Measurements from ENCODE around the gene SLC35F4. TPM values are rescaled to one million over a fixed set of nuclear protein-coding genes. Genes with fewer than 3 reads are reported as not detected.
"Not testable (repeated sequence)": the region's sequence is repeated elsewhere in the genome, so short reads cannot be mapped to it uniquely, and the experiment has no call there.

SLC35F4 gene
- total and polyA plus RNA-seq, 3 experiments from 2014 or later, result not detected

DNA sequence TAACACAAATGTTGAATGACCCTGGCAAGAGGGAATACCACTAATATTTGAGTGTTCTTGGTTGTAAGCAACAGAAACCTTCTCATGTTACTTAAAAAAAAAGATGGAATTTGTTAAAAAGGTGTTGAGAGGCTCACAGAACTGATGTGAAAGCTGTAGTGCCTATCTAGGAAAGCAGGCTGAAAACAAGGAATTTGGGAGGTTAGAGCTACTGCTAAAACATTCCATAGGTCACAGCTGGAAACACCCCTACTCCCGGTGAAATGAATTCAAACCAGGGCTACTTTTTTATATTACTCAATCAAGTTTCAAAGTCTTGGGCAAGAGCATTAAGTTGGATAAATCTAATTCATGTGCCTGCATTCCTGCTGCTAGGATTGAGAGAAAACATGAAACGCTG lies 104.1 kb downstream of the SLC35F4 start:
- no peak for DNase-seq
- Mint-ChIP-seq H3K4me3 (no peak overlapping the region), H3K27me3 (no peaks in the 10 kb centered on the region), H3K4me1 (no peaks in the 10 kb centered on the region), H3K9me3 (peaks cover 0 to 5% (median 1%) of the 10 kb centered on the region in 5 donors), H3K36me3 (no peaks in the 10 kb centered on the region), H3K27ac (no peak overlapping the region)
- no peaks in the 10 kb centered on the region for H3K9me3 ChIP-seq (ENCODE audit: low read length)
- H3K36me3 ChIP-seq (ENCODE audit: insufficient read depth, low read length), result no peaks in the 10 kb centered on the region
- ChIA-PET CTCF (no interaction called here), POLR2A (no interaction called here)
- no peaks in the 10 kb centered on the region for H3K4me1 ChIP-seq (ENCODE audit: insufficient read depth, low read length)
- H3K4me3 ChIP-seq (ENCODE audit: low read length), result no peak overlapping the region
- H3K27ac ChIP-seq (ENCODE audit: low read depth, low read length), result no peak overlapping the region
- no peaks in the 10 kb centered on the region for H3K27me3 ChIP-seq (ENCODE audit: insufficient read depth, low read length, poor library complexity, severe bottlenecking)

GRCh38 chr14:57760896-57761295 lies 105.0 kb downstream of the SLC35F4 start:
- Mint-ChIP-seq H3K4me3 (no peak overlapping the region), H3K36me3 (no peaks in the 10 kb centered on the region), H3K27ac (no peak overlapping the region), H3K9me3 (peaks cover 0 to 5% (median 2%) of the 10 kb centered on the region in 5 donors), H3K4me1 (no peaks in the 10 kb centered on the region), H3K27me3 (no peaks in the 10 kb centered on the region)
- DNase-seq, result no peak
- Histone ChIP-seq H3K9me3 (ENCODE audit: low read length) (no peaks in the 10 kb centered on the region), H3K27ac (ENCODE audit: low read depth, low read length) (no peak overlapping the region), H3K27me3 (ENCODE audit: insufficient read depth, low read length, poor library complexity, severe bottlenecking) (no peaks in the 10 kb centered on the region), H3K4me1 (ENCODE audit: insufficient read depth, low read length) (no peaks in the 10 kb centered on the region), H3K36me3 (ENCODE audit: insufficient read depth, low read length) (no peaks in the 10 kb centered on the region), H3K4me3 (ENCODE audit: low read length) (no peak overlapping the region)
- POLR2A ChIA-PET, result no interaction called here
- CTCF ChIA-PET, result no interaction called here

GRCh38 chr14:57755018-57755521 lies 110.8 kb downstream of the SLC35F4 start:
- CTCF ChIA-PET, result no interaction called here
- H3K4me3 Mint-ChIP-seq, result no peak overlapping the region

DNA sequence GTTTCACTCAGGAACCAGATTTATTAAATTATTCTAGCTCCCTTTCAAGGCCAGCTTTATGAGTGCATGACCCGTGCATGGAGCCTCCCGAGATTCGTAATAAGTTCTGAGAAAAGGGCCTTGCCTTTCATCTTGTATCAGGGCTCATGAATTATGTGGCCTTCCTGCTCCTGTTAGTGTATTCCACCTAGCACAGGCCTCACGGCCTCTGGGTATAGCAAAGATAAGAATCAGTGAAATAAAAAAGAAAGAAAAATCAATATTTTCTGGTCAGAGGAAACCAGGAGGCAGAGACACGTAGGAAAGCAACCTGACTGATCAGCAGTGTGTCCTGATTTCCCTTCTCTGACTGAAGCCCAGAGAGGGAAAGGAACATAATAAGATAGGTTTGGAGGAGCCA lies 111.4 kb downstream of the SLC35F4 start:
- Histone ChIP-seq H3K36me3 (ENCODE audit: insufficient read depth, low read length) (no peaks in the 10 kb centered on the region), H3K4me3 (ENCODE audit: low read length) (no peak overlapping the region), H3K27ac (ENCODE audit: low read depth, low read length) (no peak overlapping the region), H3K27me3 (ENCODE audit: insufficient read depth, low read length, poor library complexity, severe bottlenecking) (no peaks in the 10 kb centered on the region), H3K9me3 (ENCODE audit: low read length) (no peaks in the 10 kb centered on the region), H3K4me1 (ENCODE audit: insufficient read depth, low read length) (no peaks in the 10 kb centered on the region)
- Mint-ChIP-seq H3K4me1 (no peaks in the 10 kb centered on the region), H3K9me3 (peaks cover 0 to 5% (median 3%) of the 10 kb centered on the region in 5 donors), H3K27me3 (no peaks in the 10 kb centered on the region), H3K27ac (no peak overlapping the region), H3K36me3 (no peaks in the 10 kb centered on the region), H3K4me3 (no peak overlapping the region)
- ChIA-PET POLR2A (no interaction called here), CTCF (no interaction called here)
- no peak for DNase-seq

More at GRCh38 chr14:57755018-57755521, 110.8 kb downstream of the SLC35F4 start:
- Histone ChIP-seq H3K36me3 (ENCODE audit: insufficient read depth, low read length) (no peaks in the 10 kb centered on the region), H3K4me1 (ENCODE audit: insufficient read depth, low read length) (no peaks in the 10 kb centered on the region), H3K4me3 (ENCODE audit: low read length) (no peak overlapping the region), H3K27ac (ENCODE audit: low read depth, low read length) (no peak overlapping the region), H3K9me3 (ENCODE audit: low read length) (no peaks in the 10 kb centered on the region), H3K27me3 (ENCODE audit: insufficient read depth, low read length, poor library complexity, severe bottlenecking) (no peaks in the 10 kb centered on the region)
- Mint-ChIP-seq H3K36me3 (no peaks in the 10 kb centered on the region), H3K9me3 (peaks cover 0 to 5% (median 3%) of the 10 kb centered on the region in 5 donors), H3K27me3 (no peaks in the 10 kb centered on the region), H3K27ac (no peak overlapping the region), H3K4me1 (no peaks in the 10 kb centered on the region)
- POLR2A ChIA-PET, result no interaction called here
- no peak for DNase-seq

- ChIA-PET CTCF (no interaction called here), POLR2A (no interaction called here)
- no peak for DNase-seq
- no peaks in the 10 kb centered on the region for H3K36me3 Mint-ChIP-seq
- H3K4me1 Mint-ChIP-seq, result no peaks in the 10 kb centered on the region
- no peaks in the 10 kb centered on the region for H3K36me3 ChIP-seq (ENCODE audit: insufficient read depth, low read length)
- no peaks in the 10 kb centered on the region for H3K27me3 Mint-ChIP-seq
- no peaks in the 10 kb centered on the region for H3K27me3 ChIP-seq (ENCODE audit: insufficient read depth, low read length, poor library complexity, severe bottlenecking)
- no peak overlapping the region for H3K27ac Mint-ChIP-seq
- no peaks in the 10 kb centered on the region for H3K9me3 ChIP-seq (ENCODE audit: low read length)
- H3K27ac ChIP-seq (ENCODE audit: low read depth, low read length), result no peak overlapping the region
- H3K4me1 ChIP-seq (ENCODE audit: insufficient read depth, low read length), result no peaks in the 10 kb centered on the region
- H3K4me3 Mint-ChIP-seq, result no peak overlapping the region
- no peak overlapping the region for H3K4me3 ChIP-seq (ENCODE audit: low read length)
- peaks cover 0 to 5% (median 3%) of the 10 kb centered on the region in 5 donors for H3K9me3 Mint-ChIP-seq
Measured at GRCh38 chr14:57753821-57754220, 112.1 kb downstream of the SLC35F4 start.

GRCh38 chr14:57752142-57752695 lies 113.7 kb downstream of the SLC35F4 start:
- H3K9me3 ChIP-seq (ENCODE audit: low read length); H3K4me1 Mint-ChIP-seq; POLR2A ChIA-PET; H3K4me3 ChIP-seq (ENCODE audit: low read length); H3K27me3 ChIP-seq (ENCODE audit: insufficient read depth, low read length, poor library complexity, severe bottlenecking); H3K27me3 Mint-ChIP-seq; CTCF ChIA-PET; H3K36me3 ChIP-seq (ENCODE audit: insufficient read depth, low read length); H3K36me3 Mint-ChIP-seq; H3K4me3 Mint-ChIP-seq; DNase-seq; H3K9me3 Mint-ChIP-seq; H3K27ac Mint-ChIP-seq; H3K4me1 ChIP-seq (ENCODE audit: insufficient read depth, low read length); H3K27ac ChIP-seq (ENCODE audit: low read depth, low read length): not testable (repeated sequence)

DNA sequence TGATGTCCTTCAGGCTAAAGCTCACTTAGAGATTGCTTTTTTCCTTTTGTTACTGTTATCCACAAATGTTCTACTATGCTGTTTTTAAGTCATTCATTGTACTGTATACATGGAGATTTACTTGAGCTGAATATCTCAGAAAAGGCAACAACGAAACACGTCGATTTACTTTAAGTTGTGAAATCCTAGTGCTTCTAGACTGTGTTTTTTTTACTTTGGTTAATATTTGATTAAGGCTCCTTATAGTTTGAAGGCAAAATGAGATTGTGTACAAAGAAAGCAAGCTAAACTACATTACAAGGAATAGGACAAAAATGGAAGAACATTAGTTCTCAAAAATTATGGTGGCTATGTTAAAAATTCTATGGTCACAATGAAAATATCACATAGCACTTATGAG lies 114.5 kb downstream of the SLC35F4 start:
- no peak for DNase-seq
- H3K36me3 Mint-ChIP-seq, result no peaks in the 10 kb centered on the region
- POLR2A ChIA-PET, result no interaction called here
- Histone ChIP-seq H3K4me1 (ENCODE audit: insufficient read depth, low read length) (no peaks in the 10 kb centered on the region), H3K27ac (ENCODE audit: low read depth, low read length) (no peak overlapping the region), H3K9me3 (ENCODE audit: low read length) (no peaks in the 10 kb centered on the region), H3K36me3 (ENCODE audit: insufficient read depth, low read length) (no peaks in the 10 kb centered on the region), H3K27me3 (ENCODE audit: insufficient read depth, low read length, poor library complexity, severe bottlenecking) (no peaks in the 10 kb centered on the region), H3K4me3 (ENCODE audit: low read length) (no peak overlapping the region)
- no peak overlapping the region for H3K27ac Mint-ChIP-seq
- no peaks in the 10 kb centered on the region for H3K27me3 Mint-ChIP-seq
- peaks cover 0 to 3% (median 2%) of the 10 kb centered on the region in 5 donors for H3K9me3 Mint-ChIP-seq
- no peaks in the 10 kb centered on the region for H3K4me1 Mint-ChIP-seq
- no peak overlapping the region for H3K4me3 Mint-ChIP-seq
- CTCF ChIA-PET, result no interaction called here

DNA sequence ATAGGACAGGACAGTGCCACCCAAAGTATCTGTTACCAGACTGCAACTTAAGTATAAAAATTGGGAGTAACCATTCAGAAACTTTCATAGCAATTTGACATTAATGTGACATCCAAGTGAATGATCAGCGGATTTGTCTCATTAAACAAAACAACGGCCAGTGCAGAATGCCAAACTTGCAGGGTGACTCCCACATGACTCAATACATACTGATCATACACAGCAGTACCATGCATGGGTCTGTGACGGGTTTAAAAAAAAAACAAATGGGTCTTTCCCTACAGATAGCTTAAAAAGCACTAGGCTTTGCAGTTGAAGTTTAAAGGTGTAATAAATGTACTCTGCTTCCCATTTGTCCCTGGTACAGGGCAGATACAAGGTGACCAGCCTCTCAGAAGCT lies 116.6 kb downstream of the SLC35F4 start:
- Mint-ChIP-seq H3K27me3 (no peaks in the 10 kb centered on the region), H3K9me3 (peaks cover 0 to 3% (median 0%) of the 10 kb centered on the region in 5 donors), H3K36me3 (no peaks in the 10 kb centered on the region), H3K4me3 (no peak overlapping the region), H3K4me1 (no peaks in the 10 kb centered on the region), H3K27ac (no peak overlapping the region)
- Histone ChIP-seq H3K4me1 (ENCODE audit: insufficient read depth, low read length) (no peaks in the 10 kb centered on the region), H3K9me3 (ENCODE audit: low read length) (no peaks in the 10 kb centered on the region), H3K4me3 (ENCODE audit: low read length) (no peak overlapping the region), H3K36me3 (ENCODE audit: insufficient read depth, low read length) (no peaks in the 10 kb centered on the region), H3K27ac (ENCODE audit: low read depth, low read length) (no peak overlapping the region), H3K27me3 (ENCODE audit: insufficient read depth, low read length, poor library complexity, severe bottlenecking) (no peaks in the 10 kb centered on the region)
- no peak for DNase-seq
- ChIA-PET CTCF (no interaction called here), POLR2A (no interaction called here)

- Histone ChIP-seq H3K4me1 (ENCODE audit: insufficient read depth, low read length) (no peaks in the 10 kb centered on the region), H3K4me3 (ENCODE audit: low read length) (no peak overlapping the region), H3K27ac (ENCODE audit: low read depth, low read length) (no peak overlapping the region), H3K36me3 (ENCODE audit: insufficient read depth, low read length) (no peaks in the 10 kb centered on the region), H3K9me3 (ENCODE audit: low read length) (no peaks in the 10 kb centered on the region), H3K27me3 (ENCODE audit: insufficient read depth, low read length, poor library complexity, severe bottlenecking) (no peaks in the 10 kb centered on the region)
- no peak overlapping the region for H3K4me3 Mint-ChIP-seq
- no peaks in the 10 kb centered on the region for H3K27me3 Mint-ChIP-seq
- no peak overlapping the region for H3K27ac Mint-ChIP-seq
- no peaks in the 10 kb centered on the region for H3K36me3 Mint-ChIP-seq
- CTCF ChIA-PET, result no interaction called here
- H3K9me3 Mint-ChIP-seq, result peaks cover 0 to 6% (median 0%) of the 10 kb centered on the region in 5 donors
- H3K4me1 Mint-ChIP-seq, result no peaks in the 10 kb centered on the region
- DNase-seq, result no peak
- POLR2A ChIA-PET, result no interaction called here
Measured at GRCh38 chr14:57748279-57748678, 117.6 kb downstream of the SLC35F4 start.
